HG03066 (cell line): ENCODE data around the gene SMIM38.

Source experiments
- ATAC-seq: cut with Tn5 transposase; IDR thresholded peaks from one replicate; pipeline ENCODE4 v1.9.1; 2021; ENCODE audit warnings: low read depth; ENCODE audit not compliant: unreplicated experiment

Gene SMIM38

DNA sequence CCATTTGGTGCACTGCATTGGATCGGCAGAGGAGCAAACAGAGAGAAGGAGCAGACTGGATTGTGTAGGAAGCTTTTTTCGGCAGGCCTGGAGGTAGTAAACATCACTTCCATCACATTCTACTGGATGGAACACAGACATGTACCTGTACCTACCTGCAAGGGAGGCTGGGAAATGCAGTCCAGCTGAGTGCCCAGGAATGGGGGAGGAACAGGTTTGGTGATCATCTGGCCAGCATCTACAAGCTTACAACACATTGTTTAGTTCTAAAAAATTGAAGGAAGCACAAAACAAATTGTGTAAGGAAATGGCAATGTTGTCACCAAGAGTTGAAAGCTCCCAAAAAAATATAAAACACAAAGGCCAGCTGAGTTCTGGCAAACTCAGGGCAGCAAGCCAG lies 19.1 kb downstream of the SMIM38 start:
- no peak for ATAC-seq

- ATAC-seq = no peak
Measured at GRCh38 chr11:69178819-69179482, 23.2 kb downstream of the SMIM38 start.

GRCh38 chr11:69180226-69180625 lies 24.5 kb downstream of the SMIM38 start:
- no peak for ATAC-seq

DNA sequence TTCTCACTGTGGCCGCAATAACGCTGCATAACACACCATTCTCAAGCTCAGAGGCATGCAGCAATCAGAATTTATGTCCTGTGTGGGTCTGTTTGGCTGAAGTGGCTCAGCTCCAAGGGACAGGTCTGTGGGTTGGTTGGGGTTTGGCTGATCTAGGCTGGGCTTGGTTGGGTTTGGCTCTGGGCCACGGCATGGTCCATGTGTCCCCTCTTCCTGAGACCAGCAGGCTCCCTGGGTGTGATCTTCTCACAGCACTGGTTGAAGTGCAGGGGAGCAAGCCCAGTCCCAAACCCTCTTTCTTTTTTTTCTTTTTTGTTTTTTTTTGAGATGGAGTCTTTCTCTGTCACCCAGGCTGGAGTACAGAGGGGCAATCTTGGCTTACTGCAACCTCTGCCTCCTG lies 25.0 kb downstream of the SMIM38 start:
- no peak for ATAC-seq

- ATAC-seq = no peak
Measured at GRCh38 chr11:69183613-69184012, 27.9 kb downstream of the SMIM38 start.

DNA sequence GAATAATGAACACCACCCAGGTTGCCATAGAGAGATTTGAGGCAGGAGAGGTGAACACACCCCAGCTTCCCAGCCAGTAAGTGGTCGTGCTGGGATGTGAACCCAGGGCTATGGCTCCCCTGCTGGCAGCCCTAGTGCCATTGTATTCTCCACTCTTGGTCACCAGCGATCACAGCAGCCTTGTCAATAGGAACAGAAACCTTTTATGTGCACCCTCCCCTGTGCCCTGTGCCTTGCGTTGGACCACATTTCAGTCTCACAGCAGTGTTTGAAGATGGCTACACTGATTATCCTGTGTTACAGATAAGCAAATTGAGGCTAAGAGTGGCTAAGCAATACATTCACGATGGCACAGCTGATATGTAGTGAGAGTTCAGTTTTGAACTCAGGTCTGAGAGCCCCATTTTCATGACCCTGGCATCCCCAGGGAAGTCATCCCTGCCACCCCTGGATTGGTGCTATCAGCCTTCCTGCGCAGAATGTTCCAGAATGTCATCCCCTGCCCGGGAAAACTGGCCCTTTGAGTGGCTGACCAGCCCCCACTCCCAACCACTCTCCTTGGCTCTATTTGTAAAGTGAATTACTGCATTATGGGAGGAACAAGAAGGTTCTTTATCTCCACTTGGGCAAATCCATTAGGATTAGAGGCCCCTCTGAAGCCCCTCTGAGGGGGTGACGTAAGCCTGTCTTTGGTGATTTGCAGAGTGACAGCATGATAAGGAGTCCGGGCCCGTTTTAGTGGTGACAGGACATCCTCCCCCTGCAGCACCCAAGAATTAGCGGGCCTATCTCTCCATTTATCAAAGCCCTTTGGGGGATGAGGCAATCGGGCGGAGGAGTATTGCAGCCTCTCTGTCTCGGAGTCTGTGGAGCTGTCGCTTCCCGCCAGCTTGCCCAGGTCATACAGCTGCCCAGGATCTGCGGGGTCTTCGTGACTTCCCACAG lies 30.9 kb downstream of the SMIM38 start:
- ATAC-seq = no peak

DNA sequence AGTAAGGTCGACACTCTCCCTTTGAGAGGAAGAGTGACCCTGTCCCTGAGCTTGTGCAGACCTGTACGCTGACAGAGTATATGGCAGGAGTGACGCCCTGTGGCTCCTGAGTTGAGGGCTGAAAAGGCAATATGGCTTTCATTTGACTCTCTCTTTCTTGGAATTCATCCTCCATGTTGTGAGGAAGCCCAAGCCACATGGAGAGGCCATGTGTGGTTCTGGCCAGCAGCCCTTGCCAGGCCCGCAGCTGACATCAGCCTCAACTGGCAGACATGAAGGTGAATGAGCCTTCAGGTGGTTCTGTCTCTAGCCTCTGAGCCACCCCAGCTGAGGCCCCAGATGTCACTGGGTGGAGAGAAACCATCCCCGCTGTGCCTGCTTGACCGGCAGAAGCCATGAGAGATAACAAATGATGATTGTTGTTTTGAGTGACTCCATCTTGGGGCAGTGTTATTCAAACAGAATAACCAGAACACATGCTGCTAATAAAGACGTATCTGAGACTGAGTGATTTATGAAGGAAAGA lies 31.9 kb downstream of the SMIM38 start:
- ATAC-seq = no peak

GRCh38 chr11:69189059-69189458 lies 33.3 kb downstream of the SMIM38 start:
- ATAC-seq = no peak

- ATAC-seq = no peak
Measured at GRCh38 chr11:69190796-69191536, 35.2 kb downstream of the SMIM38 start.

- no peak for ATAC-seq
Measured at GRCh38 chr11:69192301-69192721, 36.6 kb downstream of the SMIM38 start.

- no peak for ATAC-seq
Measured at GRCh38 chr11:69193151-69193550, 37.4 kb downstream of the SMIM38 start.

DNA sequence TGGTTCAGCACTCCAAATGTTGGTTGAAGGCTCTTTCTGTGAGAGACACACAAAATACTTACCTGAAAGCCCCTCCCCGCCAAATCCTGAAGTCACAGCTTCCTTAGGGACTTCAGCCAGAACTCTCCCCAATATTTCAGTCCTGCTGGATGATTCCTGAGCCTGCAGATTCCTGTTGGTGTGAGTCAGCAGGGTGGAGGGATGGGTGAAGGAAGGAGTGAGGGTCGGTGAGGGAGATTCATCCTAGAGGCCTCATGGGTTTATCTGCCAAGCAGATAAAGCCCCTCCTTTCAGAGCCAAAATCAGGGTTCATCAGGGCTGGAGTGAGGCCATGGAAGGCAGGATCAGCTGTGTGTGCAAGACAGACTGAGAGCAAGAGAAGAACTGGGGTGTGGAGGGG lies 37.9 kb downstream of the SMIM38 start:
- no peak for ATAC-seq

- no peak for ATAC-seq
Measured at GRCh38 chr11:69194396-69194795, 38.7 kb downstream of the SMIM38 start.

DNA sequence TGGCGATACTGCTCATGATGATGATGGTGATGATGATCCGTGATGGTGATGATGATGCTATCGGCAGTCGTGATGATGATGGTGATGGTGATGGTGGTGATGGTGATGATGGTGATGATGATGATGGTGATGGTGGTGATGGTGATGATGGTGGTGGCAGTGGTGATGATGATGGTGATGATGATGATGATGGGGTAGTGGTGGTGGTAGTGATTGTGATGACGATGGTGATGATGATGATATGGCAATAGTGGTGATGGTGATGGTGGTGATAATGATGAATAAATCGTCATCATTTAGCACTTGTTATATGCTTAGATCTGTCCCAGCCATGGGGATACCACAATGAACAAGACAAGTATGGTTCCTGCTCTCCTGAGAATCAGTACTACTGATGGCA lies 39.2 kb downstream of the SMIM38 start:
- ATAC-seq = no peak

- no peak for ATAC-seq
Measured at GRCh38 chr11:69195824-69196782, 40.4 kb downstream of the SMIM38 start.

DNA sequence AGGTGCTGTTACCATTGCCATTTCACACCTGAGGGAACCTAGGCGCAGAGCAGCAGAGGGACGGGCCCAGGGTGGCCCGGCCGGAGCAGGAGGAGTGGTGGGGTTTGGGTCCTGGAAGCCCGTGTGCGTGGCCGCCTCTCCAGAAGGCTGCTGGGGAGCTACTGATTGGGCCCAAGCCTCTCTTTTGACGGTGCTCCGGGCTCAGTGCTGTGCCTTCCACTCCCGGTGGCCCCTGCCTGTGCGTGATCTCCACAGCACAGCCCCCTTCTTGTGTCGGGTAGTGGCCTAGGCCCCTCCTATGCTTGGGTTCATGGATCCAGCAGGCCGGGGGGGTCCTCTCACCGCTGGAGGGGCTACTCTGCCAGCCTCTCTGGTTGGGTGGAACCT lies 41.0 kb downstream of the SMIM38 start:
- no peak for ATAC-seq

- ATAC-seq = no peak
Measured at GRCh38 chr11:69198891-69199582, 43.3 kb downstream of the SMIM38 start.

DNA sequence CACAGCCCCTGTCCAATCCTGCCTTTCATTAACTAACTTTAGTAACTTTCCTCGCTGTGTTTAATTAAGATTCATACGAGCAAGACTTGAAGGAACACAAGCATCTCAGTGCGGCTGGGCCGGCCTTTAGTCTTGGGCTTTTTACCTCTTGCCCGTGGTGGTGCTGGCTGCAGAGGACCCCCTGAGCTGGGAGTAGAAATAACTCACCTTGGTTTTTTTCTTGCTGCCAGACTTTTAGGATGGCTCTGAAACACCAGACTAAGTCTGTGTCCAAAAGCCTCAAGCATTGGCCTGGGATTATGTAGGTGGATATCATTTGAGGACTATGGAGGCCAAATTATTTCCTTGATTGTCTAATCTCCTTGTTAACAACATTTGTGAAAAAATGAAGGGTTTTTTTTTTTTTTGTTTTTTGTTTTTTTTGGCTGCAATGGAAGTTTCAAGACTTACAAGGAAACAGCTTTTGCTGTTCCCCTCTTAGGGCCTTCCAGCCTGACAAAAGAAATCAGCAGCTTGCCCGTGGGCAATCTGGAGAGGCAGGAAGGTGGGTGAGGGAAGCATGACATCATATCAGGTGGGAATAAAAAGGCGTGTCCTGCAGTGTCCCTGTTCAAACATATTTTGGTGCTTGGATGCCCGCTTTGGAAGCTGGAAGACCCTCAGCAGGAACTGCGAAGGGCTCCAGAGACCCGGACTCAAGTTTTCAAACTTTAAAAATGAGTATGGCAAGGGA lies 44.0 kb downstream of the SMIM38 start:
- no peak for ATAC-seq
